DMS153 treated with DMSO at 0.1 percent for 48 hours (cell line): ENCODE measurements around the gene OSBPL8.

Experiments used
- DNase-seq: peaks from one replicate; lab custom pipeline; 2025; ENCODE audit not compliant: unreplicated experiment; lab: John Stamatoyannopoulos, UW

Gene OSBPL8

GRCh38 chr12:76559400-76560085, at the start of gene OSBPL8:
OSBPL8 (minus strand) TSS chr12:76559771; CDS start chr12:76487551, 72,220 bp downstream.
- peak; percentile 78 for DNase-seq

GRCh38 chr12:76608070-76608469, 48.5 kb upstream of the OSBPL8 start:
- no peak for DNase-seq

- DNase-seq = no peak
Observed at GRCh38 chr12:76595056-76595455, 35.5 kb upstream of the OSBPL8 start.

GRCh38 chr12:76591476-76591875, 31.9 kb upstream of the OSBPL8 start:
- DNase-seq = no peak

- no peak for DNase-seq
Observed at GRCh38 chr12:76590131-76590530, 30.6 kb upstream of the OSBPL8 start.

- DNase-seq = no peak
Observed at GRCh38 chr12:76588881-76589565, 29.5 kb upstream of the OSBPL8 start.

GRCh38 chr12:76587428-76588178, 28.0 kb upstream of the OSBPL8 start:
- no peak for DNase-seq

GRCh38 chr12:76586764-76587395, 27.3 kb upstream of the OSBPL8 start:
- peak; percentile 12 for DNase-seq

GRCh38 chr12:76583301-76583700, 23.7 kb upstream of the OSBPL8 start:
- no peak for DNase-seq

GRCh38 chr12:76573840-76574373, 14.3 kb upstream of the OSBPL8 start:
- DNase-seq = no peak

GRCh38 chr12:76571256-76571655, 11.7 kb upstream of the OSBPL8 start:
- no peak for DNase-seq

- no peak for DNase-seq
Observed at GRCh38 chr12:76569685-76570604, 10.4 kb upstream of the OSBPL8 start.

- DNase-seq = no peak
Observed at GRCh38 chr12:76568888-76569551, 9.4 kb upstream of the OSBPL8 start.

GRCh38 chr12:76568130-76568529, 8.6 kb upstream of the OSBPL8 start:
- DNase-seq = no peak

- DNase-seq = no peak
Observed at GRCh38 chr12:76563061-76563460, 3.5 kb upstream of the OSBPL8 start.

GRCh38 chr12:76562130-76562529, 2.6 kb upstream of the OSBPL8 start:
- no peak for DNase-seq

- DNase-seq = no peak
Observed at GRCh38 chr12:76560086-76560491, 518 bp upstream of the OSBPL8 start.

- DNase-seq = no peak
Observed at GRCh38 chr12:76558684-76559399, 729 bp downstream of the OSBPL8 start.

- no peak for DNase-seq
Observed at GRCh38 chr12:76556368-76556767, 3.2 kb downstream of the OSBPL8 start.
